Peyer's patch (tissue), 4 donors: ENCODE measurements around the gene CRIM1. TPM values are rescaled to one million over a fixed set of nuclear protein-coding genes. Genes with fewer than 3 reads are reported as not detected.
A peak's percentile ranks its signal among the peaks of the same experiment; 100 is the strongest.

Source experiments
- DNase-seq, 3 donors: peaks; one replicate each; pipeline ENCODE4 v3.0.0-alpha.2; 2017 to 2019
- H3K27ac ChIP-seq, 4 donors: fragments of 200-600 bp; sonication (generic); one replicate each; pipeline ENCODE4 v1.5.1; 2016 to 2019
- H3K27me3 ChIP-seq, 2 donors: fragments of 200-600 bp; sonication (generic); one replicate each; pipeline ENCODE4 v1.5.1; 2019
- H3K36me3 ChIP-seq, 3 donors: fragments of 200-600 bp; sonication (generic); one replicate each; pipeline ENCODE4 v1.5.1; 2016 to 2019
- H3K4me1 ChIP-seq, 4 donors: fragments of 200-600 bp; sonication (generic); one replicate each; pipeline ENCODE4 v1.5.1; 2016 to 2019
- H3K4me3 ChIP-seq, 4 donors: fragments of 200-600 bp; sonication (generic); 1 replicate in 3 of 4; 2 replicates in 1 of 4; pipeline ENCODE4 v1.5.1; 2016 to 2019; ENCODE audit warnings: mild to moderate bottlenecking in 1 of 4
- H3K9me3 ChIP-seq, 4 donors: fragments of 200-600 bp; sonication (generic); one replicate each; pipeline ENCODE4 v1.5.1; 2016 to 2019; ENCODE audit warnings: mild to moderate bottlenecking in 1 of 4
- CTCF ChIP-seq, 6 experiments: fragments of 450-650 bp in 4 of 6; fragments of 200-600 bp in 2 of 6; sonication (generic) in 1 of 6; IDR thresholded peaks; one replicate each; pipeline ENCODE4 v1.5.1; 2017 to 2019; ENCODE audit warnings: antibody characterized with exemption in 6 of 6, mild to moderate bottlenecking in 3 of 6, moderate library complexity in 1 of 6
- POLR2A ChIP-seq, 2 donors: fragments of 450-650 bp; IDR thresholded peaks; one replicate each; pipeline ENCODE4 v1.5.1; 2017; ENCODE audit warnings: antibody characterized with exemption in 2 of 2, mild to moderate bottlenecking in 2 of 2, moderate library complexity in 2 of 2
- total RNA-seq, 4 donors: library from RNA; depleted of rRNA; stranded (reverse); fragments of >200 nt; gene quantifications; one replicate each; pipeline ENCODE4 v1.1.0, GENCODE V29; 2016

Gene CRIM1
- total RNA-seq, 4 donors from 2014 or later: 29.9 to 181 (median 63.6) TPM

GRCh38 chr2:36355890-36356297, 316 bp downstream of the CRIM1 start:
- H3K36me3 ChIP-seq: no peaks in the 10 kb centered on the region
- no peaks in the 10 kb centered on the region for H3K9me3 ChIP-seq
- H3K4me1 ChIP-seq: peaks cover 0 to 31% (median 0%) of the 10 kb centered on the region in 4 donors
- H3K27me3 ChIP-seq: no peaks in the 10 kb centered on the region
- peak overlapping the region; percentile 73 to 92 (median 84) for H3K27ac ChIP-seq
- H3K4me3 ChIP-seq: peak overlapping the region; percentile 63 to 89 (median 66)
- DNase-seq: no peak
- TF ChIP-seq POLR2A (IDR thresholded peaks at IDR 0.05) (no peak), CTCF (IDR thresholded peaks at IDR 0.05) (no peak)

GRCh38 chr2:36356298-36356989, 866 bp downstream of the CRIM1 start:
- no peaks in the 10 kb centered on the region for H3K36me3 ChIP-seq
- H3K27ac ChIP-seq: peak overlapping the region; percentile 73 to 92 (median 84)
- peak overlapping the region; percentile 63 to 89 (median 66) for H3K4me3 ChIP-seq
- TF ChIP-seq POLR2A (IDR thresholded peaks at IDR 0.05): no peak
- no peak for TF ChIP-seq CTCF (IDR thresholded peaks at IDR 0.05)
- peaks cover 0 to 35% (median 0%) of the 10 kb centered on the region in 4 donors for H3K4me1 ChIP-seq
- H3K9me3 ChIP-seq: no peaks in the 10 kb centered on the region
- no peaks in the 10 kb centered on the region for H3K27me3 ChIP-seq
- DNase-seq: peak in 2 of 3 donors; percentile 64 to 72

GRCh38 chr2:36356990-36357846, 1.6 kb downstream of the CRIM1 start:
- H3K36me3 ChIP-seq: no peaks in the 10 kb centered on the region
- no peaks in the 10 kb centered on the region for H3K9me3 ChIP-seq
- H3K4me1 ChIP-seq: peaks cover 0 to 35% (median 0%) of the 10 kb centered on the region in 4 donors
- no peaks in the 10 kb centered on the region for H3K27me3 ChIP-seq
- peak in 1 of 2 donors; percentile 18 for TF ChIP-seq POLR2A (IDR thresholded peaks at IDR 0.05)
- no peak for TF ChIP-seq CTCF (IDR thresholded peaks at IDR 0.05)
- peak in 2 of 3 donors; percentile 63 to 67 for DNase-seq
- peak overlapping the region; percentile 63 to 89 (median 66) for H3K4me3 ChIP-seq
- peak overlapping the region; percentile 73 to 92 (median 84) for H3K27ac ChIP-seq

- no peaks in the 10 kb centered on the region for H3K9me3 ChIP-seq
- H3K4me1 ChIP-seq: peaks cover 0 to 35% (median 0%) of the 10 kb centered on the region in 4 donors
- DNase-seq: no peak
- peak overlapping the region; percentile 63 to 89 (median 66) for H3K4me3 ChIP-seq
- no peak for TF ChIP-seq POLR2A (IDR thresholded peaks at IDR 0.05)
- peak in 4 of 6 experiments; percentile 5 to 50 (median 36) for TF ChIP-seq CTCF (IDR thresholded peaks at IDR 0.05)
- H3K27ac ChIP-seq: peak overlapping the region; percentile 73 to 92 (median 84)
- no peaks in the 10 kb centered on the region for H3K27me3 ChIP-seq
- H3K36me3 ChIP-seq: no peaks in the 10 kb centered on the region
These were observed 2.5 kb downstream of the CRIM1 start for GRCh38 chr2:36357847-36358659.

- H3K36me3 ChIP-seq: no peaks in the 10 kb centered on the region
- no peaks in the 10 kb centered on the region for H3K9me3 ChIP-seq
- H3K4me1 ChIP-seq: peaks cover 0 to 35% (median 0%) of the 10 kb centered on the region in 4 donors
- TF ChIP-seq POLR2A (IDR thresholded peaks at IDR 0.05) (no peak), CTCF (IDR thresholded peaks at IDR 0.05) (peak in 4 of 6 experiments; percentile 32 to 39 (median 36))
- H3K27me3 ChIP-seq: no peaks in the 10 kb centered on the region
- no peak overlapping the region for H3K27ac ChIP-seq
- peak overlapping the region in 2 of 4 donors; percentile 69 to 89 for H3K4me3 ChIP-seq
- no peak for DNase-seq
These were observed 3.5 kb downstream of the CRIM1 start for GRCh38 chr2:36359067-36359466.
